Measurements from ENCODE around the gene NPAS2. TPM values are rescaled to one million over a fixed set of nuclear protein-coding genes. Genes with fewer than 3 reads are reported as not detected.

Gene NPAS2
- total RNA-seq, 2 experiments from 2014 or later = 4.2 to 4.9 TPM

- no peaks in the 10 kb centered on the region for H3K36me3 Mint-ChIP-seq
- no peak for ATAC-seq (ENCODE audit: low read depth)
- peaks cover 2% of the 10 kb centered on the region for H3K9me3 Mint-ChIP-seq
- POLR2A ChIA-PET = no interaction called here
- peaks cover 2% of the 10 kb centered on the region for H3K27me3 Mint-ChIP-seq
- DNase-seq = no peak
- H3K27ac Mint-ChIP-seq = no peak overlapping the region
- no peaks in the 10 kb centered on the region for H3K4me1 Mint-ChIP-seq
- H3K4me3 Mint-ChIP-seq = no peak overlapping the region
These were observed 14.3 kb downstream of the NPAS2 start for GRCh38 chr2:100834221-100834620.

- POLR2A ChIA-PET = no interaction called here
- no peak overlapping the region for H3K4me3 Mint-ChIP-seq
- H3K27ac Mint-ChIP-seq = no peak overlapping the region
- H3K27me3 Mint-ChIP-seq = peaks cover 2% of the 10 kb centered on the region
- H3K4me1 Mint-ChIP-seq = no peaks in the 10 kb centered on the region
- ATAC-seq (ENCODE audit: low read depth) = no peak
- H3K9me3 Mint-ChIP-seq = peaks cover 2% of the 10 kb centered on the region
- H3K36me3 Mint-ChIP-seq = no peaks in the 10 kb centered on the region
- no peak for DNase-seq
These were observed 15.2 kb downstream of the NPAS2 start for GRCh38 chr2:100835006-100835659.

GRCh38 chr2:100840519-100840918 lies 20.6 kb downstream of the NPAS2 start:
- POLR2A ChIA-PET = no interaction called here
- no peak for DNase-seq
- Mint-ChIP-seq H3K4me1 (no peaks in the 10 kb centered on the region), H3K9me3 (peaks cover 5% of the 10 kb centered on the region), H3K27ac (no peak overlapping the region), H3K36me3 (no peaks in the 10 kb centered on the region), H3K4me3 (no peak overlapping the region), H3K27me3 (peaks cover 2% of the 10 kb centered on the region)
- no peak for ATAC-seq (ENCODE audit: low read depth)

GRCh38 chr2:100842241-100842922 lies 22.4 kb downstream of the NPAS2 start:
- Mint-ChIP-seq H3K4me3 (no peak overlapping the region), H3K27ac (no peak overlapping the region), H3K27me3 (no peaks in the 10 kb centered on the region), H3K4me1 (no peaks in the 10 kb centered on the region), H3K36me3 (no peaks in the 10 kb centered on the region), H3K9me3 (peaks cover 5% of the 10 kb centered on the region)
- ATAC-seq (ENCODE audit: low read depth) (no peak), DNase-seq (no peak)
- POLR2A ChIA-PET = no interaction called here

GRCh38 chr2:100844514-100844913 lies 24.6 kb downstream of the NPAS2 start:
- Mint-ChIP-seq H3K36me3 (peaks cover 2% of the 10 kb centered on the region), H3K4me3 (no peak overlapping the region), H3K27me3 (no peaks in the 10 kb centered on the region), H3K4me1 (no peaks in the 10 kb centered on the region), H3K9me3 (peaks cover 4% of the 10 kb centered on the region), H3K27ac (no peak overlapping the region)
- POLR2A ChIA-PET = no interaction called here
- no peak for DNase-seq
- no peak for ATAC-seq (ENCODE audit: low read depth)

GRCh38 chr2:100845141-100845991 lies 25.4 kb downstream of the NPAS2 start:
- no peak overlapping the region for H3K4me3 Mint-ChIP-seq
- ATAC-seq (ENCODE audit: low read depth) (no peak), DNase-seq (no peak)
- H3K27ac Mint-ChIP-seq = no peak overlapping the region
- no peaks in the 10 kb centered on the region for H3K27me3 Mint-ChIP-seq
- POLR2A ChIA-PET = no interaction called here
- peaks cover 2% of the 10 kb centered on the region for H3K36me3 Mint-ChIP-seq
- H3K4me1 Mint-ChIP-seq = no peaks in the 10 kb centered on the region
- H3K9me3 Mint-ChIP-seq = peaks cover 4% of the 10 kb centered on the region

GRCh38 chr2:100846716-100847115 lies 26.8 kb downstream of the NPAS2 start:
- Mint-ChIP-seq H3K27ac (no peak overlapping the region), H3K4me3 (no peak overlapping the region), H3K9me3 (peaks cover 4% of the 10 kb centered on the region), H3K36me3 (peaks cover 2% of the 10 kb centered on the region), H3K27me3 (no peaks in the 10 kb centered on the region), H3K4me1 (no peaks in the 10 kb centered on the region)
- POLR2A ChIA-PET = no interaction called here
- DNase-seq (no peak), ATAC-seq (ENCODE audit: low read depth) (no peak)

GRCh38 chr2:100852447-100852846 lies 32.5 kb downstream of the NPAS2 start:
- peaks cover 2% of the 10 kb centered on the region for H3K36me3 Mint-ChIP-seq
- no peaks in the 10 kb centered on the region for H3K27me3 Mint-ChIP-seq

GRCh38 chr2:100852999-100853908 lies 33.3 kb downstream of the NPAS2 start:
- Mint-ChIP-seq H3K36me3 (no peaks in the 10 kb centered on the region), H3K27ac (no peak overlapping the region), H3K27me3 (no peaks in the 10 kb centered on the region), H3K4me3 (no peak overlapping the region), H3K4me1 (peaks cover 4% of the 10 kb centered on the region), H3K9me3 (no peaks in the 10 kb centered on the region)
- ATAC-seq (ENCODE audit: low read depth) (no peak), DNase-seq (no peak)
- POLR2A ChIA-PET = no interaction called here

More at GRCh38 chr2:100852447-100852846, 32.5 kb downstream of the NPAS2 start:
- Mint-ChIP-seq H3K4me1 (peaks cover 4% of the 10 kb centered on the region), H3K9me3 (no peaks in the 10 kb centered on the region), H3K4me3 (no peak overlapping the region), H3K27ac (no peak overlapping the region)
- DNase-seq (no peak), ATAC-seq (ENCODE audit: low read depth) (no peak)
- POLR2A ChIA-PET = no interaction called here

- Mint-ChIP-seq H3K4me3 (no peak overlapping the region), H3K27me3 (no peaks in the 10 kb centered on the region), H3K4me1 (peaks cover 4% of the 10 kb centered on the region), H3K9me3 (no peaks in the 10 kb centered on the region), H3K27ac (no peak overlapping the region), H3K36me3 (no peaks in the 10 kb centered on the region)
- DNase-seq (no peak), ATAC-seq (ENCODE audit: low read depth) (no peak)
- POLR2A ChIA-PET = no interaction called here
These were observed 34.2 kb downstream of the NPAS2 start for GRCh38 chr2:100853909-100854810.

- no peak for ATAC-seq (ENCODE audit: low read depth)
- Mint-ChIP-seq H3K4me3 (no peak overlapping the region), H3K36me3 (no peaks in the 10 kb centered on the region), H3K27me3 (no peaks in the 10 kb centered on the region), H3K9me3 (no peaks in the 10 kb centered on the region), H3K4me1 (peaks cover 4% of the 10 kb centered on the region), H3K27ac (no peak overlapping the region)
- POLR2A ChIA-PET = no interaction called here
- DNase-seq = no peak
These were observed 35.1 kb downstream of the NPAS2 start for GRCh38 chr2:100855084-100855483.

GRCh38 chr2:100855606-100856005 lies 35.7 kb downstream of the NPAS2 start:
- no peaks in the 10 kb centered on the region for H3K27me3 Mint-ChIP-seq
- H3K9me3 Mint-ChIP-seq = no peaks in the 10 kb centered on the region
- DNase-seq (no peak), ATAC-seq (ENCODE audit: low read depth) (no peak)
- peaks cover 4% of the 10 kb centered on the region for H3K4me1 Mint-ChIP-seq
- POLR2A ChIA-PET = no interaction called here
- H3K27ac Mint-ChIP-seq = no peak overlapping the region
- no peak overlapping the region for H3K4me3 Mint-ChIP-seq
- no peaks in the 10 kb centered on the region for H3K36me3 Mint-ChIP-seq
